GM19397 (cell line): ENCODE measurements around the gene SLC11A1.

ENCODE experiments used
- ATAC-seq: cut with Tn5 transposase; IDR thresholded peaks from one replicate; pipeline ENCODE4 v1.9.1; 2021; ENCODE audit warnings: mild to moderate bottlenecking, moderate library complexity; ENCODE audit not compliant: unreplicated experiment

The SLC11A1 gene

GRCh38 chr2:218392891-218393462, 10.9 kb downstream of the SLC11A1 start:
- ATAC-seq, result no peak

- ATAC-seq, result no peak
Measured at GRCh38 chr2:218393750-218394290, 11.7 kb downstream of the SLC11A1 start.

GRCh38 chr2:218394298-218395089, 12.4 kb downstream of the SLC11A1 start:
- no peak for ATAC-seq

DNA sequence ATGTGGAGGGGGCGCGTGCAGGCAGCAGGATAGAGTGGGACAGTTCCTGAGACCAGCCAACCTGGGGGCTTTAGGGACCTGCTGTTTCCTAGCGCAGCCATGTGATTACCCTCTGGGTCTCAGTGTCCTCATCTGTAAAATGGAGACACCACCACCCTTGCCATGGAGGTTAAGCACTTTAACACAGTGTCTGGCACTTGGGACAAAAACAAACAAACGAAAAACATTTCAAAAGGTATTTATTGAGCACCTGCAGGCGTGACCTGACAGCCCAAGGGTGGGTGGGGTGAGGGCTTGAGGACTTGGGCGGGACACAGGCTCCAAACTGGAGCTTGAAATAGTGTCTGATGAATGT, 13.0 kb downstream of the SLC11A1 start:
- ATAC-seq, result no peak

DNA sequence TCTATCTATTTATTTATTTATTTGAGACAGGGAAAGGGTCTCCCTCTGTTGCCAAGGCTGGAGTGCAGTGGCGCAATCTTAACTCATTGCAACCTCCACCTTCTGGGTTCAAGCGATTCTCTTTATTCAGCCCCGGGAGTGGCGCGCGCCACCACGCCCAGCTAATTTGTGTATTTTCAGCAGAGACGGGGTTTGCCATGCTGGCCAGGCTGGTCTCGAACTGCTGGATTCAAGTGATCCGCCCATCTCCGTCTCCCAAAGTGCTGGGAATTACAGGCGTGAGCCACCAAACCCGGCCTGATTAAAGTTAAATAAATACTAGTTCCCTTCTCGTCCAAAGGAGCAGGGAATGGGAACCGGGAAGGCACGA, 13.4 kb downstream of the SLC11A1 start:
- ATAC-seq, result no peak

- peak; percentile 48 for ATAC-seq
Measured at GRCh38 chr2:218395826-218396687, 14.0 kb downstream of the SLC11A1 start.

DNA sequence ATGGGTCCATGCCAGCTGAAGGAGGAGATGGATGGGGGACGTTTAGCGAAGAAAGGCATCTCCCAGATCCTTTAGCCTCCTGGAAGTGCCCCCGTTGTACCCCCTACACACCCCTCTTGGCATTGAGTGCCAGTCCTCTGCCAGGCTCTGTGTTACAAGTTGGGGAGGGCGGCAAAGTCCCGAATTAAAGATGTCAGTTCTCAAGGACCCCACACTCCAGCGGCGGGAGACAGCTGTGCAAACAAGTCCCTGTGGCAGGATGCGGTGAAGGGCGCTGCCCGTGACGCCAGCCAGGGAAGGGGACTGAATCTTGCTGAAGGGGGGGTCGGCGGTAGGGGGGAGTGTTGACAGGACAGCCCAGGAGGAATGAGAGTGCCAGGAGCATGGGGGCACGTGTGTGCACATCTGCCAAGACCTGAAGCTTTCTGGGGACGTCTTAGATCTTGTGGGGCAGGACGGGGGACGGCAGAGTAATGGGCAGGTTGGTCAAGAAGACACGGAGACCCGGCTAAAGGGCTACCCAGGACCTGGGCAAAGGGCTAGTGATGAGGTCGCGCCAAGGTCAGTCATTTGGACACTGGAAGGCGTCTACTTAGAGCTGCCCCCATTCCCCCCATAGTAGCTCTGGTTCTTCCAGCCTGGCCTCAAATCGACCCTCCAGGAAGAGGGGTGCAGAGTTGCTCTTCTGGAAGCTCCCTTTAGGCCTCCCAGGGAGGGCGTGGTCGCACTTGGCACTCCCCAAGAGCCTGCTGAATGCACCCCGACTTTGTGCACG, 14.8 kb downstream of the SLC11A1 start:
- ATAC-seq, result no peak

DNA sequence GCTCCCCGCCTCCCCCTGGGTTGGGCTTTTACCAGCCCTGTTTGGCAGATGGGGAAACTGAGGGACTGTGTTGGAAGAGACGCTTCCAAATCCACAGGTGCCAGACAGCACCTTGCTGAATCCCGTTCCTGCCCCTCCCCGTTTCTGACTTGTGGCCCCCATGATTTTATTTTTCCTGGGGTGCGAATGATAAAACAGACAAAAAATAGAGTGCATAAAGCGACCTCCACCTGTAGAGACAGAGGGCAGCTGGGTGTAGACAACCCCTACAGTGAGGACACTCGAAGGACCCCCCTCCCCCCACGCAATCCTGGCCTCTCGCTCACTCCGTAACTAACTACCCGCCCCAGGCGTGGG, 15.4 kb downstream of the SLC11A1 start:
- no peak for ATAC-seq

DNA sequence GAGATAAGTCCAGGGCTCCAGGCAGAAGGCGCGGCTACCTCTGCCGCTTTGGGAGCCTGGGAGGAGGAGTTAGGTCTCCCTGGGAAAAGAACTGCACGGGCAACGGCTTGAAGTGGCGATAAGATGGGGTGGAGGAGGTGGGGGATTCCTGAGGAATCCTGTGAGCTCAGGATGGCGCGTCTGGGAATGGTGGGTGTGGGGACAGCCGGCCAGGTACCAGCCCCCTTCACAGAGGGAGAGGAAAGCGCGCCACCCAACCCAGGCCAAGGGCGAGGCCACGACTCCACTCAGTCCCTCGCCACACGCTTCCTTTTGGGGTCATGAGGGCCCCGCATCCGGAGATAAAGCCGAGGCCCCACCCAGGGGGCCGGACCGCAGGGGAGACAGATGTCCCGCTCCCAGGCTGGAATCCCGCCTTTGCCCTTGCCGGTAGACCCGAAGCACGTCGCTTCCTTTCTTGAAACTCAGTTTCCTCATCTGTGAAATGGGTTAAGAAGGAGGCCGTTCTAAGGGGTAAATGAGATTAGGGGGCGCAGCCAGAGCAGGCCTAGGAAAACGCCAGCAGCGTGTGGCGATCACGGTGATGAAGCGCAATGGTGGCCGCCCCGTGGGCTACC, 15.9 kb downstream of the SLC11A1 start:
- ATAC-seq, result peak; percentile 6

- ATAC-seq, result peak; percentile 21
Measured at GRCh38 chr2:218398437-218399390, 16.6 kb downstream of the SLC11A1 start.

DNA sequence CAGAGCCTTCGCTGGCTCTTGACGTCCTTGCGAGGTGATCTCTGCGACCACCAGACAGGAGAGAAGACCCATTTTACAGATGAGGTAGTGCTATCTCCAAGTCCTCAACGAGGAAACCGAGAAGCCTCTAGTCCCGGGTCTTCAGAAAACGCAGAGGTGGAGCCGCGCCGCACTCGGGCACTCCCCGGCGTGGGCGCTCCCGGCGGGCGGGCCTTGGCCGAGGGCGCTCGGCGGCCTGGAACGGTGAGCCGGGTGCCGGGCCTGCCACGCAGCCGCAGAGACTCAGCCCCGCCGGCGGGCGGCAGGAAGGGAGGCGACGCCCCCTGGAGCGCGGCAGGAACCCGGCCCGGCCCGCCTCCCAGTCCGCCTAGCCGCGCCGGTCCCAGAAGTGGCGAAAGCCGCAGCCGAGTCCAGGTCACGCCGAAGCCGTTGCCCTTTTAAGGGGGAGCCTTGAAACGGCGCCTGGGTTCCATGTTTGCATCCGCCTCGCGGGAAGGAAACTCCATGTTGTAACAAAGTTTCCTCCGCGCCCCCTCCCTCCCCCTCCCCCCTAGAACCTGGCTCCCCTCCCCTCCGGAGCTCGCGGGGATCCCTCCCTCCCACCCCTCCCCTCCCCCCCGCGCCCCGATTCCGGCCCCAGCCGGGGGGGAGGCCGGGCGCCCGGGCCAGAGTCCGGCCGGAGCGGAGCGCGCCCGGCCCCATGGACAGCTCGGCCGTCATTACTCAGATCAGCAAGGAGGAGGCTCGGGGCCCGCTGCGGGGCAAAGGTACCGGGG, 17.5 kb downstream of the SLC11A1 start, which contains the start of gene CTDSP1:
Gene CTDSP1 (plus strand): TSS at position 478 of the 776 bp plus-strand sequence. CDS start 223 bp downstream, at position 701.
- ATAC-seq, result peak; percentile 44

DNA sequence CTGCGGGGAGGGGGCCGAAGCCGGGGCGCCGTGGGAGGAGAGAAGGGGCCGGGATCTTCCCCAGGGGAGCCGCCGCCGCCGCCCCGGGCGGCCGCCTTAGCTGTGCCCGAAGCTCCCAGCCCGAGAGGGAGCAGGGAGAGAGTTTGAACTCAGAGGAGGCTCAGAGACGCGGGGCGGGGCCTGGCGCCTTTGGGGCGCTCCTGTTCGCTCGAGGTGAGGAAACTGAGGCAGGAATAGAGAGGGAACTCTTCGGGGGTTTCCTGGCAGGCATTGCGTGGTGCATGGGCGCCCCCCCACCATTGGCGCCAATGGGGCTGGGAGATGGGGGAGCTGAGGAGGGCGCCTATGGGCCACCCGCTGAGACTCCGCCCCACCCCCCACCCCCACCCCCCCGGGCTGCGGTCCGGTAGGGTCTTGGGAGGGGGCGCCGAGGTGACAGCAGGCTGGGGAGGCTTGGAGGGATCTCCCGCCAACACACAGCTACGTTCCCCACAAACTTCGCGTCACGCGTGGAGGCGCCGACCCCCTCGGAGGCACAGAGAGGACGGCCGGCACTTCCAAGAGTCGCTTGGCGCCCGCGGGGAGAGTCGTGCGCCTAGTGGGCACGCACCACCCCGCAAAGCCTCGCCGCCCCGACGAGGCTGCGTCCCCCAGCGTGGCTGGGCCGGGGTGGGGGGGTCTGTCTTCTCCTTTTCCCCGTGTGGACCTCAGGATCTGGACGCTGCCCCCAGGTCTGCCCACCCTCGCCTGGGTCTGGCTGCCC, 18.3 kb downstream of the SLC11A1 start:
- ATAC-seq, result no peak

GRCh38 chr2:218400930-218401881, 19.1 kb downstream of the SLC11A1 start:
- ATAC-seq, result no peak

DNA sequence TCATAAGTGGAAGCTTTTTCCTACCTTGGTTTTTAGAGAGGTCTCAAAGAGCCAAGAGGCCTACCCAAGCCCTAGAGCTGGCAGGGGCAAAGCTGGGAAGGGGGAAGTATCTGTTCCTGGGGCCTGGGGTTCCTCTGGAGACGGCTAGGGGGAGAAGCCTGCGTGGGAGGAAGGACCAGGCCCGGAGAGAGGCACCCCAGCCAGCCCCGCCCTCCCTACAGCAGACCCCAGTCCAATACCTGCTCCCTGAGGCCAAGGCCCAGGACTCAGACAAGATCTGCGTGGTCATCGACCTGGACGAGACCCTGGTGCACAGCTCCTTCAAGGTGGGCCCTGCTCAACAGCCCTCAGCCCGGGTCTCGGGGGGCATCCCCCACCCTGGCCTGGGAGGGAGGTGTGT, 19.8 kb downstream of the SLC11A1 start:
- no peak for ATAC-seq

DNA sequence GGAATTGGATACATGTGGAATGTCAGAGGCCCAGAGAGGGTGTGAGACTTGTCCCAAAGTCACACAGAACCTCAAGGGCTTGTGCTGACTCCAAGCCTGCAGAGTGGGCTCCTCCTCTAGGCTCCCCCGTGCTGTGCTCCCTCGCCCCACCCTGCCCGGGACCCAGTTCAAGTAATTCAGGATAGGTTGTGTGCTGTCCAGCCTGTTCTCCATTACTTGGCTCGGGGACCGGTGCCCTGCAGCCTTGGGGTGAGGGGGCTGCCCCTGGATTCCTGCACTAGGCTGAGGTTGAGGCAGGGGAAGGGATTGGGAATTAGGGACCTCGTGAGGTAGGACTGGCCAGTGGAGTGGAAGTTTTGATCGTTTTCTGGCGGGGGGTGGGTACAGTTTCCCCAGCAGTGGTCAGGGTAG, 20.4 kb downstream of the SLC11A1 start:
- no peak for ATAC-seq

DNA sequence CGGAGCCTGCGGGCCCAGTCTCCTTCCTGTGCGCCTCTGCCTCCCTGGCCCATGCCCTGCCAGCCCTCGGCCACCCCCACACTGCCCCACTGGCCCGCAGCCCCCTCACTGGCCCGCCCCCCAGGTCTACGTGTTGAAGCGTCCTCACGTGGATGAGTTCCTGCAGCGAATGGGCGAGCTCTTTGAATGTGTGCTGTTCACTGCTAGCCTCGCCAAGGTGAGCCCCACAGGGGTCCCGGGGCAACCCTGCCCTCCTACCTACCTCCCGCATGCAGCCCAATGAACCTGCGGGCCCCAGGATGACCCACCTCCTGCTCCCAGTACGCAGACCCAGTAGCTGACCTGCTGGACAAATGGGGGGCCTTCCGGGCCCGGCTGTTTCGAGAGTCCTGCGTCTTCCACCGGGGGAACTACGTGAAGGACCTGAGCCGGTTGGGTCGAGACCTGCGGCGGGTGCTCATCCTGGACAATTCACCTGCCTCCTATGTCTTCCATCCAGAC, 20.9 kb downstream of the SLC11A1 start:
- ATAC-seq, result no peak
